ENCODE results near the gene FLVCR1.
"Not testable (repeated sequence)": the region's sequence is repeated elsewhere in the genome, so short reads cannot be mapped to it uniquely, and the experiment has no call there.

Gene FLVCR1

DNA sequence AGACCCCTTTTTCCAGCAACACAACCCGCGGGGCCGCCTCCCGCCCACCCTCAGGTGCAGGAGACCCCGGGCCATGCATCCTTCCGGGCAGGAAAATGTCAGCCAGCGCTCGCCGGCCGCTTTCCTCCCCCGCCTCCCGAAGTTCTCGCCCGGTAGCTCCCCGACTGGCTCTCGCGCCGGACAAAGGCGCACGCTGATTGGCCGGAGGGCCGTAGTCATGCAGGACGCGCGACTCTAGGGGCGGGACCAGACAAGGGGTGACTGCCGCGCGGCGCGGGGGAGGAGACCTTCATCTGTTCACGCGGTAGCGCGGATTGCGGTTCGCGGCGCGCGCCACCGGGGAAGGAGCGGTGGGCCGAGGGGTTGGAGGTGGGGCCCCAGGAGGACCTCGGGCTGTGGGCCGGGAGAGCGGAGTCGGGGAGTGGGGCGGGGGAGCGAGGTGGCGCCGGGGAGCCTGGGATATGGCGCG lies at the start of gene FLVCR1:
TSS of gene FLVCR1 (plus strand) at position 284 of the 469 bp plus-strand sequence. CDS start at position 462, 178 bp downstream.
- peak; percentile 95 for DNase-seq

DNA sequence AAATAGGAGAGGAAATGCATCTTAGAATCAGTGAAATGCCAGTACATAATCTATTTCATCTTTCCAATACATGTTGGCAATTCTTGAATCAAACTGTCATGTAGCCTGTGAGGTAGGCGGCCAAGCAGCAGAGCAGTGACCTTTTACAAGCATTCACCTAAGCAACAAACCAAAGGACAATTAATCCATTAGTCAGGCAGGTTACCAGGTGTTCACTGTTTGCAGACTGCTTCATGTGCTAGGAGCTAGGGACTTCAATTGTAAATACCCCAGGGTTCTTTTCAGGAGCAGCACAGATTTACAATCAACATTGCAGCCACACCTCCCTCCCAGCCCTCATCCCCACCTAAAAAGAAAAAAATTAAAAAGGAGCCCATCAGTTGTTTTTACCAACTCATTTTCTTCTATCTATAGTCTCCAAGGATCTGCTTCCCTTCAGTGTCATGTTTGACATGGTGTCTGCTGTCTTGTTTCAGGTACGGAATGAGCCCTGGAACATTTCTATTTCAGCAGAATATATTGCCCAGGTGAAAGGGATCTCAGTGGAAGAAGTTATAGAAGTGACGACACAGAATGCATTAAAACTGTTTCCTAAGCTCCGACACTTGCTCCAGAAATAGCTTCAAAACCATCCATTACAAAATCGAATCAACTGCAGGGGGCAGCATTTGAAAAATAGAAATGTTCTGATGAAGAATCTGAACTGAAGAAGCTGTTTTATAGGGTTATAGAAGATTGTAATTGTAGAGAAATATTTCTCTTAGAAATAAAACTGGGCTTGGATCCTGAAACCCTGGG lies 43.3 kb upstream of the FLVCR1 start:
- no peak for DNase-seq

DNA sequence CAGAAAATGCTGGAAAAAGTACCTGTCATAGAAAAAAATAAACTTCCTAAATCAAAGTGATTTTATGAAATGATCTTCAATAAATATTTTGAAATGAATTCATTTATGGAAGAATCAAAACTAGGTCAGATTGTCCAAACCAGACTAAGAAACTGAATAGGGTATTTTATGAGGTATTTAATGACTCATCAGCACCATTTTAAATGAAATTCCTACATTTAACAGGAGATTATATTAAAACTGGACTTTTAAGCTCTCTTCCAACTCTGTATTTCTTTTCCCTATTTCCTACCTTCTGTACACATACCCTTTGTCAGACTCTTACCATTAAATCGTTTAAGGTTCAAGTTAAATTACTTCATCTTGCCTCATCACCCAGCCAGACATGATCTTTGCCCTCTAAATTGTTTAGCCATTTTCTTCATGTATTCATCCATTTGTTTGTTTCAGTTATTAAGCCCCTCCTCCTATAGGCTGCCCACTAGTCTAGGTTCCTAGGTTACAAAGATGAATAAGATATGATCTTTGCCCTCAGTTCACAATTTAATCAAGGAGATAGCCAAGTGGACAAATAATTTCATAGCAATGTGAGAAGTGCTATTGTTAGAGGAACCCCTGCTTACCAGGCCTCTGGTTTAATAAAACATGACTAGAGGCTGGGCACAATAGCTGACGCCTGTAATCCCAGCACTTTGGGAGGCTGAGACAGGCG lies 41.4 kb upstream of the FLVCR1 start:
- no peak for DNase-seq

DNA sequence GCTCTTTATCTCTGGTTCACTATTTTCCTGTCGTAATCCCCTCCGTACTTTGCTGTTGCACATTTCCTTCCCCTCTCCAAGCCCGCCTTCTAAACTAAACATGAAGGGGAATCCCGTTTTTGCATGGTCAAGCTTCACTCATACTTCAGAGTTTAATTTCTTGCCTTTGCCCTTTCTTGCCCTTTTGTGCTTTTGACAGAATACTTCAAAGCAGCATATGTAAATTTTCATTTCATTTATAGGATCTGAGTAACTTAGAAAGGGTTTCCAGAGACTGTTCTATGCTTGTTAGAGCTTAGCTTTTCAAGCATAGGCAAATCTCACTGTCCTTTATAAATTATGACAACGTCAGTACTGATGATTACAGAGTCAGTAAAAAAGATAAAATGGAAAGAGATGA lies 38.3 kb upstream of the FLVCR1 start:
- no peak for DNase-seq

DNA sequence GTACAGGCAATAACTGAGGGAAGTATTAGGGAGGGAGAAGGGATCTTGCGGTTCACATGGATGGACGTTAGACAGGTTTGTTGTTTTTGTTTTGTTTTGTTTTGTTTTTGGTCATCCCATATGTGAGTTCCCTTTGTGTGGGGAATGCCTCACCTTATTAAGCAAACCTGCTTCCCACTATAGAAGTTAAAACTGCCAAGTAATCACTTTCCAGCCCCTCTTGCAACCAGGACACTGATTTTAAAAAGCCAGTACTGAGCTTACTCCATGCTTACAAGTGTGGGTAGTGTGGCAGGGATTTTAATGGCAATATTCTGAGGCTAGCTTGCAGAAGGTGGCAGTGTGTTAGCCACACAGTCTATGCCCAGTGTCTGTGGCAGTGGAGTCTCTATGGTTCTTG lies 37.1 kb upstream of the FLVCR1 start:
- DNase-seq = no peak

DNA sequence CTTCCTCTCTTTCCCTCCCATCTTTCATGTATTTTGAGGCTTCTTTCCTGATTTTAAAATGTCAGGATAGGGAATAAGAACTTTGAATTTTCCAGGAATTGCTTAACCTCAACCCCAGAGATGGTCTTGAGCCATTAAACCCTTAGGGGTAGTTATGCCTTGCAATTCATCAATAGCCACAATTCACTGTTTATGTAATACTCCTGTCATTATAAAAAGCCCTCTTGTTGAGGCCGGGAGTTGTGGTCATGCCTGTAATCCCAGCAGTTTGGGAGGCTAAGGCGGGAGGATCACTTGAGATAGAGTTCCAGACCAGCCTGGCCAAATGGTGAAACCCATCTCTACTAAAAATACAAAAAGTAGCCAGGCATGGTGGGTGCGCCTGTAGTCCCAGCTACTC lies 35.1 kb upstream of the FLVCR1 start:
- no peak for DNase-seq

DNA sequence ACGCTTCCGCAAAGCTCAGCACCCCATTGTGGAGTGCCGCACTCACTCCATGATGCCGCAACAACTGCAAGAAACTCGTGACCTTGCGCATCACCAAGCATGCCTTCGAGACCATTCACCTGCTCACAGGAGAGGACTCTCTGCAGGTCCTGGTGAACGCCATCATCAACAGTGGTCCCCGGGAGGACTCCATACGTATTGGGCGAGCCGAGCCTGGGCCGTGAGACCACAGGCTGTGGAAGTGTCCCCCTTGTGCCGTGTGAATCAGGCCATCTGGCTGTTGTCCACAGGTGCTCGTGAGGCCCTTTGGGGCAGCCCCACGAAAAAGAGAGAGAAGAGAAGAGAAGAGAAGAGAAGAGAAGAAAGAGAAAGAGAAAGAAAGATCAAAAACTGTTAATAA lies 33.9 kb upstream of the FLVCR1 start:
- DNase-seq = no peak

DNA sequence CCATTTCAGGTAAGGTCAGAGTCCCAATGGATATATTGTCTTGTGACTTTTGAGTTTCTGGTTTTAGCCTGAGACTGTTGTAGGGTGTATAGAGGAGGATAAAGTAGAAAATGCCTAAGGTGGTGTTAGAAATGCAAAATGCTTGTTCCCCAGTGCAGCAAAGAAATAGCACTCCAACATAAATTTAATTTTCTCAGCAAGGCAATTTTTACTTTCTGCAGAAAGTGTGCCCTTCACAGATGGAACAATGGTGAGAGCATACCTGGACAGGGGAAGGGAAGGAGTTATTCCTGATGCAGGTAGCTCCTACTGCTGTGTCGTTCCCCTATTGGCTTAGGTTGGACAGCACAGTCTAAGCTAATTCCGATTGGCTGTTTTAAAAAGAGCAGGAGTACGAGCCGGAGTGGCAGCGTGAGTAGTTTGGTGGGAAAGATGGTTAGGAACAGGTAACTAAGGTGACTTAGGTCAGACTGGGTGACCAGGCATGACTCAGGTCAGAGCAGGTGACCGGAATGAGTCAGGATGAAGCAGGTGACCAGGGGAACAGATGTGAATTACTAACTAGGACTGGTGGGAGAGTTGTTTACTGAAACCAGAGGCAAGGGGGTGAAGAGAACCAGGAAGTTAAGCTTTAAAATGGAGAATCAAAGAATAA lies 32.1 kb upstream of the FLVCR1 start:
- DNase-seq = no peak

DNA sequence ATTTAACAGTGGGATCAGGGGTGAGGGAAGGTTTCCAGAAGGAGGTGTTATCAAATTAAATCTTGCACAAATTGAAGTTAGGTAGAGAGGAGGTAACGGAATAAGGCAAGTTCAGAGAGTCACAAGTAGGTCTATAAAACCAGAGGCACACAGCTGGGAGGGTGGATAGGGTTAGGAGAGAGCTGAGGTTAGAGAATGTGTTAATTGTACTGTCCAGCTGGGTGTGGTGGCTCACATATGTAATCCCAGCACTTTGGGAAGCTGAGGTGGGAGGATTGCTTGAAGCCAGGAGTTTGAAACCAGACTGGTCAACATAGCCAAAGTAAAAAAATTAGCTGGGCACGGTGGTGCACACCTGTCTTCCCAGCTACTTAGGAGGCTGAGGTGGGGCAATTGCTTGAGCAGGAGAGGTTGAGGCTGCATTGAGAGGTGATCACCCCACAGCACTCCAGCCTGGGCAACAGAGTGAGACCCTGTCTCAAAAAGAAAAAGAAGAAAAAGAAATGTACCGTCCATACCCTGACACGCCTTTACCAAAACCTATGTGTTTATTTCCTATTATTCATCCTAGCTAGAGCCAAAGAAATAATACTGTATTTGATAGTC lies 30.8 kb upstream of the FLVCR1 start:
- no peak for DNase-seq

DNA sequence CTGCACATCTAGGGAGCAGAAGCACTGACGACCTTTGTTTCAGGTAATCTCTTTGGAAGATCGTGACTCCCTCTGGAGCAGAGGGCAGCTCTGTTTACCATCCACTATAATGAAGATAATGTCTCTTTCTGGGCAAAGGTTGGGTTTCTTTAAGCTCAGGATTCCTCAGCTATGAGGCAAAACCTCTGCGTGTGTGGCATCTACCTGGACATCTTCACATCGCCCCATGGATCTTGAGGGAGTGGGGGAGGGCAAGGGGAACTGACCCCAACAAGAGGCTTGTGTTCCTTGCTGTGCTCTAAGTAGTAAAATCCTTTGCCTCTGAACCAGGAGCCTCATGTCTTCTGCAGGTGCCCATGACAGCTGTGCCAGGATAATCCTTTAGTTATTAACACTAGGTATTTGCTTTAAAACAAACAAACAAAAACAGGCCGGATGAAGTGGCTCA lies 30.2 kb upstream of the FLVCR1 start:
- no peak for DNase-seq

DNA sequence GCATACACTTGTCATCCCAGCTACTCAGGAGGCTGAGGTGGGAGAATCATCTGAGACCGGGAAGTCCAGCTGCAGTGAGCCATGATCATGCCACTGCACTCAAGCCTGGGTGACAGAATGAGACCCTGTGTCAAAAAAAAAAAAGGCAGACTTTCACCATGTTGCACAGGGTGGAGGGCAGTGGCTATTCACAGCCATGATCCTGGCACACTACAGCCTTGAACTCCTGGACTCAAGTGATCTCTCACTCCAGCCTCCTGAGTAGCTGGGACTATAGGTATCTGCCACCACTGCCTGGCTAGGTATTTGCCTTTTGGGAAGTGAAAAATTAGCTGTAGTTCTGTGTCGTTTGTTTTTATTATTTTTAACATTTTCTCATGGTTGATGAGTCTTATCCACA lies 29.7 kb upstream of the FLVCR1 start:
- no peak for DNase-seq

DNA sequence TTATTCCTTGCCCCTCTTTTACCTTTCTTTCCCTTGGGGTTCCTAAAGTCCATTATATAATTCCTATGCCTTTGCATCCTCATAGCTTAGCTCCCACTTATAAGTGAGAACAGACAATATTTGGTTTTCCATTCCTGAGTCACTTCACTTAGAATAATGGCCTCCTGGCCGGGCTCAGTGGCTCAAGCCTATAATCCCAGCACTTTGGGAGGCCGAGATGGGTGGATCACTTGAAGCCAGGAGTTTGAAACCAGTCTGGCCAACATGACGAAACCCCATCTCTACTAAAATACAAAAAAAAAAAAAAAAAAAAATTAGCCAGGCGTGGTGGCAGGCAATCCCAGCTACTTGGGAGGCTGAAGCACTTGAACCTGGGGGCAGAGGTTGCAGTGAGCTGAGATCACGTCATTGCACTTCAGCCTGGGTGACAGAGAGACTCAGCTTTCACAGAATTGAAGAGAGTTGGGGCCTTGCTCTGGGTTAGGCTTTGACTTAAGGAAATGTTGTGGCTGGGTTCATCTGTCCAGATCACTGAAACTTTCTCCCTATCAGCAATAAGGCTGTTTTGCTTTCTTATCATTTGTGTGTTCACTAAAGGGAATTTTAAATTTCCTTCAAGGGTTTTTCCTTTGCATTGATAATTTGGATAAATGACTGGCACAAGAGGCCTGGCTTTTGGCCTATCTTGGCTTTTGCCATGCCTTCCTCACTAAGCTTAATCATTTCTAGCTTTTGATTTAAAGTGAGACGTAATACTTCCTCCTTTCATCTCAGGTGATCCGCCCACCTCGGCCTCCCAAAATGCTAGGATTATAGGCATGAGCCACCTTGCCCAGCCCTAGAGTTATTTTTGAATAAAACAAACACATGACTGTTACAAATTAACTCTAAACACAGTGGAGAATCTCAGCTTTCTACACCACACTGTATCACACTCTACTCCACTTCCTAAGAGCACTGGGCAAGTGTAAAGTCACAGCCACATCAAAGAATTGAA lies 24.6 kb upstream of the FLVCR1 start:
- not testable (repeated sequence) for DNase-seq

DNA sequence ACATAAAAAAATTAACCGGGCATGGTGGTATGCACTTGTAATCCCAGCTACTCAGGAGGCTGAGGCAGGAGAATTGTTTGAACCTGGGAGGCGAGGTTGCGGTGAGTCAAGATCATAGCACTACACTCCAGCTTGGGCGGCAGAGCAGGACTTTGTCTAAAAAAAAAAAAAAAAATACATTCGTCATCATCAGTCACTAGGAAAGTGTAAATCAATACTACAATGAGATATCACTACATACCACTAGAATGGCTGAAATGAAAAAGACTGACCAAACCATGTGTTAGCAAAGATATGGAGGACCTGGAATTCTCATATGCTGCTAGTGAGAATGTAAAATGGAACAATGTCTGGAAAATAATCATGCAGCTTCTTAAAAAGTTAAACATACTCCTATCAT lies 19.9 kb upstream of the FLVCR1 start:
- DNase-seq = no peak

DNA sequence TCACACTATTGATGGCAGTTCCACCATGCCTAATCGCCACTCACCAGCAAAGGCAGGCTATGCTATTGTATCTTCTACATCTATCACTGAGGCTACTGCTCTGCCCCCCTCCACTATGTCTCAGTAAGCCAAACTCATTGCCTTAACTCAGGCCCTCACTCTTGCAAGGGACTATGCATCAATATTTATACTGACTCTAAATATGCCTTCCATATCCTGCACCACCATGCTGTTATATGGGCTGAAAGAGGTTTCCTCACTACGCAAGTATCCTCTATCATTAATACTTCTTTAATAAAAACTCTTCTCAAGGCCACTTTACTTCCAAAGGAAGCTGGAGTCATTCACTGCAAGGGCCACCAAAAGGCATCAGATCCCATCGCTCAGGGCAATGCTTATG lies 13.6 kb upstream of the FLVCR1 start:
- not testable (repeated sequence) for DNase-seq

DNA sequence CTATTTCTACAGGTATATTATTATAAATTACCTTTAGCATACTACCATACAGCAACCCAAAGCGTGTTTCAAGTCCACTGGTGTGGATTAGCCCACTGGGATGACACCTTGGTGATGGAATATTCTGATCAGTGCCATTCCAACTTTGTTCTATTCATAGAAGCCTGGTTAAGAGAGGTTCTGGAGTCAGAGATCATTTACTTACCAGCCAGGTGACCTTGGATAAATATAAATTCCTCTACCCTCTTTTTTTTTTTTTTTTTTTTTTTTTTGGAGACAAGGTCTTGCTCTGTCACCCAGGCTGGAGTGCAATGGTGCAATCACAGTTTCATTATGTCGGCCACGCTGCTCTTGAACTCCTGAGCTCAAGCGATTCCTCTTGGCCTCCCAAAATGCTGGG lies 10.5 kb upstream of the FLVCR1 start, which contains the start of gene SPATA45:
TSS of gene SPATA45 (minus strand) at position 101 of the 400 bp plus-strand sequence. CDS start 11,500 bp downstream, outside the sequence.
- DNase-seq = no peak

DNA sequence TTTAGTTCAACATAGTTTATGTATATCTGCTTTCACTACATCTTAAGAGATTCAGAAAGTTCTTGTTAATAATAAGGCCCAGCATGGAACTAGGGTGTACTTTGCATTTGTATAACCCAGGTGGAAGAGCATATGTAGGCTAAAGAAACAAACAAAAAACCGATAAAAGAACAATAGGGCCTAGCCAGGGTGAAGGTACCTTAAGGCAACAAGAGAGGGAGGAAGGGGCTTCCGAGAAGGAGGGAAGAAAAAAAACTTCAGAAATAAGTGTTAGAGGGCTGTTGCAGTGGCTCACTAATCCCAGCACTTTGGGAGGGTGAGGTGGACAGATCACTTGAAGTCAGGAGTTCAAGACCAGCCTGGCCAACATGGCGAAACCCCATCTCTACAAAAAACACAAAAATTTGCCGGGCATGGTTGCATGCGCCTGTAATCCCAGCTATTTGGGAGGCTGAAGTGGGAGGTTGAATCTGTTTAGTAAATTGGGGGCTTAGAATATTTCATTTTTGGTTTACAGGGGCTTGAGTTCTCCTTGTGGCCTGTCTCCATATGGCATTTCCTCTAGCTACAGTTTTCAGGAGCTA lies 5.9 kb upstream of the FLVCR1 start:
- DNase-seq = no peak

DNA sequence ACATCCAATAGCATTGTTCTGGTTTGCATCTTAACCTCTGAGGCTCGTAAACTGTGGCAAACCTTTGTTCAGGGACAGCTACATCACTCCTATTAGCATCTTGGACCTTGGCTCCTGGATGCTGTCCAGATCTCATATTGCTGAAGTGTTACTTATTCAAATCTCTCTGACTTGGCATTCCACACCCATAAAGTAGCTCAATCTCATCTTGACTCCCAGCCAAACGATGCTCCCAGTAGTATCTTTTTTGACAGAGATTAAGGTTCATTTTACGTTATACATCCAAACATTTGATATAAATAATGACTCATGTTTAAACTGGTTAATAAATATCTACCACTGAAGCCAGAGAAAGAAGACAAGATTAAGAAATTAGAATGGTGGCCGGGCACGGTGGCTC lies 4.4 kb upstream of the FLVCR1 start:
- DNase-seq = no peak

DNA sequence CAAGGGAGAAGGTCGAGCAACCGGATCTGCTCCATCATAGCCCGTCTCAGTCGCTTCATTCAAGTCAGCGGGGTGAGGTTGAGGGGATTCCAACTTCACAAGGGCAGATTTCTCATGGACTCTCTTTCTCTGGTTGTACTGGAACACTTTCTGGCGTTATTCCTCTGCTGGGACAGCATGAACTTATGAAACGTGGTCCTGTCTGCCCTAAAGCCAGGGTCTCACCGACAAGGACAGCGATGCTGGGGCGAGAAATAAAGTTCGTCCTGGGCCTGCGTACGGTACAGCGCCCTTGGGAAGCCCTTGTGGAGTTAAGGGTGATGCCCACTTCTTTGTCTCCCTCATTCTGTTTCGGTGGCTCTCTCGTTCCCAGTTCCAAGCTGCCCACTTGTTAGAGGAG lies 1.3 kb upstream of the FLVCR1 start:
- no peak for DNase-seq

DNA sequence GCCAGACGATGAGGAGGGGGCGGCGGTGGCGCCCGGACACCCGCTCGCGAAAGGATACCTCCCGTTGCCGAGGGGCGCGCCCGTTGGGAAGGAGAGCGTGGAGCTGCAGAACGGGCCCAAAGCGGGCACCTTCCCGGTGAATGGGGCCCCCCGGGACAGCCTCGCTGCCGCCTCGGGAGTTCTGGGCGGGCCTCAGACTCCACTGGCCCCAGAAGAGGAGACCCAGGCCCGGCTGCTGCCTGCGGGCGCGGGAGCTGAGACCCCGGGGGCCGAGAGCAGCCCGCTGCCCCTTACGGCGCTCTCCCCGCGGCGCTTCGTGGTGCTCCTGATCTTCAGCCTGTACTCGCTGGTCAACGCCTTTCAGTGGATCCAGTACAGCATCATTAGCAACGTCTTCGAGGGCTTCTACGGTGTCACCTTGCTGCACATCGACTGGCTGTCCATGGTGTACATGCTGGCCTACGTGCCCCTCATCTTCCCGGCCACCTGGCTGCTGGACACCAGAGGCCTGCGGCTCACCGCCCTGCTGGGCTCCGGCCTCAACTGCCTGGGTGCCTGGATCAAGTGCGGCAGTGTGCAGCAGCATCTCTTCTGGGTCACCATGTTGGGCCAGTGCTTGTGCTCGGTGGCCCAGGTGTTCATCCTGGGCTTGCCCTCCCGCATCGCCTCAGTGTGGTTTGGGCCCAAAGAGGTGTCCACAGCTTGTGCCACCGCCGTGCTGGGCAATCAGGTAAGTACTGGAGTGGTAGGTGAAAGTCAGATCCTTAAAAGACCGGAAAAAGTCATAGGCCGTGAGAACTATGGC lies 588 bp downstream of the FLVCR1 start:
- DNase-seq = peak; percentile 62

Data from right forelimb (tissue), 1 donor.